ENCODE measurements around the gene SLC4A1AP.
"Not testable (repeated sequence)": the region's sequence is repeated elsewhere in the genome, so short reads cannot be mapped to it uniquely, and the experiment has no call there.

Gene SLC4A1AP

DNA sequence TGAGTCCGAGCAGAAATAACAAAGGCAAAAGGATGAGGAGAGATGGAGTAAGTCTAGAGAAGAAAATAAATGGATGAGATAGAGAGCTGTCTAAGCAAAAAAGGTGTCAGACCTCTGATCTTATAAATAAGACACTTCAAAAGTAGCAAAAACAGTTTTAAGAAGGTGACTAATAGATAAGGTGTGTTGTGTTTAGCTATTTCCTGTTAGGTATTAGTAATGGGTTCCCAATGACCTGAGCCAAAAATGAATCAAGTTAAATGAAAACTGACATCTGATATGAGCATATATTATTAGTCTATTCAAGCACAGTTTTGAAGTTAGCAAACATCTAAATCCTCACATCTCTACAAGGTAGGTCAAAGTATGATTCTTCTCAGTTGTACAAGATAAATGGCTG, 10.9 kb upstream of the SLC4A1AP start:
- no peak for DNase-seq

- DNase-seq: no peak
Measured at GRCh38 chr2:27653397-27653796, 10.3 kb upstream of the SLC4A1AP start.

DNA sequence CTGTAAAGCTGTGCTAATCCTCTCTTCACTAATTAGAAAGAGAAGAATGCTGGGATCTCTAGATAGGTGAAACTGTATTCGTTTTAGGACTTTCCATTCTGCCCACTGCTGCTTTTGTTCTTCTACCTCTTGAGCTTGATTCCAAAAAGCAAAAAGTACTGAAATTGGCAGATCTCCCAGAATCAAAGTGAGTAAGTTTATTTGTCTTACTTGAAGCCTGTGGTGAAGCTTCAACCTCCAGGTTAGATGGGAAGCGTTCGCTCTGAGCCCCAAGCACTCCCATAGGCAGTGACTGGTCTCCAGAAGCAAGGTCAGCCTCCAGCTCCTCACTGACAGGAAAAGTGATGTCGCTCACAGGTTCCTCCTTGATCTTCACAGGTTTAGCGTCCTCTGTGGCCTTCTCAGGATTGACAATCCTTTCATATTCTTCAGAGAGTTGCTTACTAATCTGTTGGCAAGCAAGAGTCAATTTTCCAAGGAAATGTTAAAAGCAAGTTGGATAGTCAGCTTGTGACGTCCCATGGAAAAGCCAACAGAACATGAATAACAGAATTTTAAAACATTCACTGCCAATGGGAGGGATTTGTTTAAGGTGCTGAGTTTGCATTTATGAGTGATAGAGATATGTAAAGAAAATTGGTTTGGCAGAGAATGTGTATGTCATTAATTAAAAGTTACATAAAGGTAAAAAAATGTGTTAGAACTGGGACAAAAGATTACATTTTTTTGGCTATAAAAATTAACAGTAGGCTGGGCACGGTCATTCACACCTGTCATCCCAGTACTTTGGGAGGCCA, 8.3 kb upstream of the SLC4A1AP start:
- no peak for DNase-seq

DNA sequence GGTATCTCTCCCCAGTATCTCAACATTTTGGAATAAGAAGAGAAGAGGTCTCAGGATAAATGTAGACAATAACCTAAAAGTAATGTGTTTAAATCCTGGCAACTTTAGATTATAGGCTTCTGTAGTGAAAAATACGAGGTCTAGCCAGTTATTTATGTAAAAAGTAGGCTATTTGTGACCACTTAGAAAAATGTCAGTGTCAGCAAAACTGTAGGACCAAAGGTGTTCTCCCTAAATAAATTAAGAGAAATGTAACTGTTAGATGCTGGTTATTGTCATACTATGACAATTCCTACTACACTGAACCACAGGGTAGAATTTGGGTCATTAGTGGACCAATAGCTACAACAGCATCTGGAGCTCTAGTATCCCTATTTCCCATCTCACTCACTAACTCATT, 2.3 kb upstream of the SLC4A1AP start:
- DNase-seq: no peak

DNA sequence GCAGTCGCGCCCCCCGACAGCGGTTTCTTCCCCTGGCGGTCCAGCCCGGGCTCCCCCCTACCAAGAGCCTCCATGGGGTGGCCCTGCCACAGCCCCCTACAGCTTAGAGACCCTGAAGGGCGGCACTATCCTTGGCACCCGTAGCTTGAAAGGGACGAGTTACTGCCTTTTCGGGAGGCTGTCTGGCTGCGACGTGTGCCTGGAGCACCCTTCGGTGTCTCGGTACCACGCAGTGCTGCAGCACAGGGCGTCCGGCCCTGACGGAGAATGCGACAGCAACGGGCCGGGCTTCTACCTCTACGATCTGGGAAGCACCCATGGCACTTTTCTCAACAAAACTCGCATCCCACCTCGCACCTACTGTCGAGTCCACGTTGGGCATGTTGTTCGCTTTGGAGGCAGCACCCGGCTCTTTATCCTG, 475 bp downstream of the SLC4A1AP start:
- peak in 1 of 6 experiments; percentile 23 for DNase-seq

DNA sequence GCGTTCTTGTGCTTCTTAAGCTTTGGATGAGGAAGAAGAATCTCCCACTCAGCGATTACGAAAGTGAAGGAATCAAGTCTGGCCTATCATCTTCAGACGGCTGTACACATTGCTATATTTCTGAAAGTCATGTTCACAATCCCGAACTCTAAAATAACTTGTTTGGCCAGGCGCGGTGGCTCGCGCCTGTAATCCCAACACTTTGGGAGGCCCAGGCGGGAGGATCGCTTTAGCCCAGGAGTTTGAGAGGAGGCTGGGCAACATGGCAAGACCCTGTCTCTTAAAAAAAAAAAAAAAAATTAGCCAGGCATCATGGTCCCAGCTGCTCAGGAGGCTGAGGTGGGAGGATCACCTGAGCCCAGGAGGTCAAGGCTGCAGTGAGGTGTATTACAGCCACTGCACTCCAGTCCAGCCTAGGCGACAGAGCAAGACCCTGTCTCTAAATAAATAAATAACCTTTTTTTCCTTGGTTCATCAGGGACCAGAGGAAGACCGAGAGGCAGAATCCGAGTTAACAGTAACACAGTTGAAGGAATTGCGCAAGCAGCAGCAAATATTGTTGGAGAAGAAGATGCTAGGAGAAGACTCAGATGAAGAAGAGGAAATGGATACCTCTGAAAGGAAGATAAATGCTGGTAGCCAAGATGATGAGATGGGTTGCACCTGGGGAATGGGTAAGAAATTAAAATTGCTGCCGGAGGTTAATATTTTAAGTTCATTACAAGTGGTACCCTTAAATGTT, 1.1 kb downstream of the SLC4A1AP start:
- DNase-seq: no peak

DNA sequence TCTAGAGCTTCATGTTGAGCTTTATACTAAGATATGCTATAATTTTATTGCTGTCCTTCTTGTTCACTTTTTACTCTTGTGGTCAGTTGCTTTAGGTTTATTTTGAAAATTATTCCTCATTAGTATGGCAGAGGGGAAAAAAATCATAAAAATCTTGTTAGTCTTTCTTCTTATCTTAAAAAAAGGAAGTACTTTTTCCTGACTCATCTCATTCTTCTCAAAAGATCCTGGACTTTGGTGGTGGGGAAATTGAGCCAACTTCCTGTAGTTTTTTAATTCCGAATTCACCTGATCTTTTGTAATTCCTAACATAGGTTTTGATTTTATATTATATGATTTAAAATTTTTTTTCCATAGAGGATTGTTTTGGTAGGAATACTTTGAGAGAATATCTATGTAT, 3.8 kb downstream of the SLC4A1AP start:
- DNase-seq: no peak

DNA sequence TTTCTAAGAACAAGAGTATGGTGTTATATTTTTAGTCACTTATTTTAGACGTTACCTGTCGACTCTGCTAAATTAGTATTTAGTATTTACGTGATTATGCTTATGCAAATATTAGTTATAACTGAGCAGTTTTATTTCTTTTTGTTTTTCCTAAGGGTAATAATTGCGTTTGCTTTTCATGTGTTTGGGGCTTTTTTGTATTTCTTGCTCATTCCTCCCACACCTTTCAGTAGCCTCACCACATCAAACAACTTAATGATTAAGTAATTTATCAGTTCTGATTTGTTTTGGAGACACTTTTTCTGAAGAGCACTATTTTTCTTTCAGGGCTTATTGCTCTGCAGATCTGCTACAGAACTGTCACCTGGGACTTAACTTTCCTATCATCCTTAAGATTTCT, 7.5 kb downstream of the SLC4A1AP start:
- DNase-seq: no peak

GRCh38 chr2:27672723-27673486, 9.2 kb downstream of the SLC4A1AP start:
- DNase-seq: no peak

DNA sequence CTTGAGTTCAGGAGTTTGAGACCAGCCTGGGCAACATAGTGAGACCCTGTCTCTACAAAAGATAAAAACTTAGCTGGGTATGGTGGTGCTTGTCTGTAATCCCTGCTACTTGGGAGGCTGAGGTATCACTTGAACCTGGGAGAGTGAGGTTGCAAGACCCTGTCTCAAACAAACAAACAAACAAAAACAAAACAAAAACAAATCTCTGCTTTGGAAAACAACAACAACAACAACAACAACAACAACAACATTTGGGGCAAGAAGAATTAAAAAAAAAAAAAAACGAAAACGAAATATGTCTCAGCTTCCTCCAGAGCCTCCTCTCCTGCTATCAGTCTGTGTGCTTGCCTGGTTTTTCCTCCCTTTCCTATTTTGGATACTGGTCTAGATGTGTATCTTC, 16.9 kb downstream of the SLC4A1AP start:
- DNase-seq: no peak

DNA sequence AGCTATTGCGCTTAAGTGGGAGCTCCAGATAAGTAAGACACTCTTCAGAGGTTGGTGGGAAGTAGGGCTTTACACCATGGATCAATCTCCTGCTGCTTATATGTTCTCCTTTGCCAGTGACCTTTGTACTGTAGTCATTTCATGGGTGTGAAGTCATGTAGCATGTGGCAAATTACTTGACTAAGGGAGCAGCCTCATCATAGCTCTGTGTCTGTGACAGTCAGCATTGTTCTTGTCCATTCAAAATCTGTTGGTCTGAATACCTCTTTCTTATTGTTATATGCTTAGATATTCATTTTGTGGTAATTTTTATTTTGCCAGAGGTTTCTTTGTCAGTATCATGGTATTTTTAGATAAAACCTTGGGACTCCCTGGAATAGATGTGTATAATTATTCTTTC, 18.2 kb downstream of the SLC4A1AP start:
- DNase-seq: no peak

DNA sequence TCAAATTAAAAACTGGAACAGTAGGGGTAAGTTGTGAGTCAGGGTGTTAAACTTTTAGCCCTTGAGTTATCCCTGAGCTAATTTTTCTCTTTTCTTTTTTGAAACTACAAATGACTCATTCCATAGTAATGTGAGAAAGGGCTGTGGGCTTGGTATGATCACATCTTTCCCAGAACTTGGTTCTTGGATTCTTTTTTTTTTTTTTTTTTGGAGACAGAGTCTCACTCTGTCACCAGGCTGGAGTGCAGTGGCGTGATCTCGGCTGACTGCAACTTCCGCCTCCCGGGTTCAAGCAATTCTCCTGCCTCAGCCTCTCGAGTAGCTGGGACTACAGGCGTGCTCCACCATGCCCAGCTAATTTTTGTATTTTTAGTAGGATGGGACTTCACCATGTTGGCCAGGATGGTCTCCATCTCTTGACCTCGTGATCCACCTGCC, 18.7 kb downstream of the SLC4A1AP start:
- DNase-seq: not testable (repeated sequence)

- DNase-seq: peak; percentile 62 to 92 (median 76)
Measured at GRCh38 chr2:27683390-27684071, 19.8 kb downstream of the SLC4A1AP start.

- DNase-seq: not testable (repeated sequence)
Measured at GRCh38 chr2:27685006-27685405, 21.3 kb downstream of the SLC4A1AP start.

GRCh38 chr2:27685577-27685976, 21.9 kb downstream of the SLC4A1AP start:
- no peak for DNase-seq

DNA sequence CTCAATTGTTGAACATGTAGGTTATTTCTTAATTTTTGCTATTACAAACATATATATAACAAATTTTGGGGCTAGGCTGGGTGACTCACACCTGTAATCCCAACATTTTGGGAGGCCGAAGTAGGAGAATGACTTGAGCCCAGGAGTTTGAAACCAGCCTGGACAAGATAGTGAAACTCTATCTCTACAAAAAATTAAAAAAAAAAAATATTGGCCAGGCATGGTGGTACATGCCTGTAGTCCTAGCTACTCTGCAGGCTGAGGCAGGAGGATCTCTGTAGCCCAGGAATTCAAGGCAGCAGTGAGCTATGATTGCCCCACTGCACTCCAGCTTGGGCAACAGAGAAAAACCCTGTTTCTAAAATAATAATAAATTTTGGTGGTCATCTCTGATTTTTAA, 23.5 kb downstream of the SLC4A1AP start:
- DNase-seq: no peak

- DNase-seq: no peak
Measured at GRCh38 chr2:27689424-27689823, 25.7 kb downstream of the SLC4A1AP start.

DNA sequence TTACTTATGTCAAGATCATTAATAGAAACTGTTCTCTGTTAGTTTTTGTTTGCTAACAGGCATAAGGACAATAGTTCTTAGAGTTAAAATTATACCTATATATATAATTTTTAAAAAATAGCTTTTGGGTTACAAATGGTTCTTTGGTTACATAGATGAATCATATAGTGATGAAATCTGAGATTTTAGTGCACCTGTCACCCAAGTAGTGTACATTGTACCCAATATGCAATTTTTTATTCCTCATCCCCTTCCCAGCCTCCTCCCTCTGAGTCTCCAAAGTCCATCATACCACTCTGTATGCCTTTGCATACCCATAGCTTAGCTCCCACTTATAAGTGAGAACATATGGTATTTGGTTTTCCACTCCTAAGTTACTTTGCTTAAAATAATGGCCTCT, 26.4 kb downstream of the SLC4A1AP start:
- no peak for DNase-seq

- DNase-seq: no peak
Measured at GRCh38 chr2:27697660-27698059, 34.0 kb downstream of the SLC4A1AP start.

DNA sequence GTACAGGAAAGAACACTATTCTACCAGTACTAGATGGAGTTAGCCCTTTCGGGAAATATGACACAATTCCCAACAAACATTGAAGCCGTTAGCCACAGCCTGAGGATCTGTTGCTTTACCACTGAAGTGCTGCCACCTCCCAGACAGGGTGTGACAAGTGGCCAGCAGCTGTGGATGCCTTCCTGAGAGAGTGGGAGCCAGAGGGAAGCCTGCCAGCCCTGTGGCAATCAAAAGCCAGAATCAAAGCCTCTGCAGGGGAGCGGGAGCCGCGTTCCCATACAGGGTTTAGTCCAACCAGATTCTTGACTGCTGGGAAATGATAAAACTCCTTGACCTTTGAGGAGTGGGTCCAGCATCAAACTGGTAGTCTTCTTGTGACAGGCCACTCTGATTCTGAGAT, 38.0 kb downstream of the SLC4A1AP start:
- no peak for DNase-seq

GRCh38 chr2:27702302-27702701, 38.6 kb downstream of the SLC4A1AP start:
- DNase-seq: no peak

- peak; percentile 55 to 90 (median 72) for DNase-seq
Measured at GRCh38 chr2:27703638-27704341, 40.1 kb downstream of the SLC4A1AP start.

Measured in stimulated activated naive CD4-positive, alpha-beta T cell (primary cell).